Ovary (tissue), 3 donors: ENCODE data around the gene GTF2A1.

Experiments
- CTCF ChIP-seq, 3 donors: fragments of 450-650 bp in 2 of 3; fragments of 200-600 bp in 1 of 3; IDR thresholded peaks; one replicate each; pipeline versions ENCODE4 v1.5.1 to v1.8.0; 2016 to 2022; ENCODE audit warnings: antibody characterized with exemption in 3 of 3, mild to moderate bottlenecking in 1 of 3
- EP300 ChIP-seq: sonication (generic); formaldehyde crosslinking; IDR thresholded peaks from one replicate; pipeline ENCODE4 v1.6.1; 2017; ENCODE audit warnings: antibody characterized with exemption
- POLR2A ChIP-seq: fragments of 450-650 bp; IDR thresholded peaks from one replicate; pipeline ENCODE4 v1.6.1; 2017; ENCODE audit warnings: antibody characterized with exemption, mild to moderate bottlenecking, moderate library complexity
- donor health status: DM: no; HTN: no; CAD: no.

GRCh38 chr14:81177225-81177624 is 43.5 kb downstream of the GTF2A1 start:
- TF ChIP-seq CTCF (IDR thresholded peaks at IDR 0.05), result no peak
- no peak for TF ChIP-seq EP300
- TF ChIP-seq POLR2A, result no peak
